SK-N-SH (cell line): ENCODE results near the gene CTF1. TPM values are rescaled to one million over a fixed set of nuclear protein-coding genes. Genes with fewer than 3 reads are reported as not detected.

Source experiments
- CTCF ChIA-PET: fragments of 300-600, 350-600 bp; formaldehyde crosslinking; extraction: SDS; loops from one replicate; lab custom pipeline; 2021; lab: Yijun Ruan, JAX
- POLR2A ChIA-PET: fragments of 350-600 bp; sonication (Branson Sonifier 250); formaldehyde crosslinking; extraction: SDS; loops from one replicate; lab custom pipeline; 2020; ENCODE audit warnings: antibody characterized with exemption, inconsistent platforms; lab: Yijun Ruan, JAX
- DNase-seq: peaks from one replicate; pipeline ENCODE4 v3.0.0; 2012
- H2AFZ ChIP-seq: fragments of 200-600 bp; sonication (generic); 2 replicates; pipeline ENCODE4 v1.8.1; 2016; ENCODE audit warnings: antibody characterized with exemption, mild to moderate bottlenecking, low read depth
- H3F3A ChIP-seq: fragments of 200-600 bp; sonication (generic); replicated peaks from 2 replicates; pipeline ENCODE3; 2016; ENCODE audit warnings: antibody characterized with exemption, mild to moderate bottlenecking; ENCODE audit not compliant: insufficient read depth
- H3K27ac ChIP-seq, 2 experiments: fragments of 200-500 bp in 1 of 2; fragments of 200-600 bp in 1 of 2; sonication (Bioruptor generic) in 1 of 2; sonication (generic), shearing (Covaris generic) in 1 of 2; 2 replicates each; pipeline versions ENCODE4 v1.5.1 to v1.6.1; 2014 to 2016; ENCODE audit warnings: low read depth in 2 of 2, inconsistent platforms in 1 of 2, low read length in 1 of 2, mild to moderate bottlenecking in 1 of 2, mixed read lengths in 1 of 2
- H3K27me3 ChIP-seq: fragments of 200-600 bp; sonication (generic), shearing (Covaris generic); 2 replicates; pipeline ENCODE4 v1.6.1; 2016; ENCODE audit warnings: mixed run types; ENCODE audit not compliant: insufficient read depth
- H3K36me3 ChIP-seq, 2 experiments: fragments of 200-500 bp in 1 of 2; fragments of 200-600 bp in 1 of 2; sonication (Bioruptor generic) in 1 of 2; sonication (generic) in 1 of 2; replicated peaks in 1 of 2; 2 replicates each; pipeline versions ENCODE3 to v1.5.1; 2014 to 2016; ENCODE audit warnings: low read length in 1 of 2, mild to moderate bottlenecking in 1 of 2; ENCODE audit not compliant: insufficient read depth in 2 of 2, control insufficient read depth in 1 of 2
- H3K4me1 ChIP-seq, 2 experiments: fragments of 200-500 bp in 1 of 2; fragments of 200-600 bp in 1 of 2; sonication (Bioruptor generic) in 1 of 2; sonication (generic), shearing (Covaris generic) in 1 of 2; 2 replicates each; pipeline versions ENCODE4 v1.5.1 to v1.6.1; 2014 to 2016; ENCODE audit warnings: low read depth in 1 of 2, low read length in 1 of 2, mixed run types in 1 of 2; ENCODE audit not compliant: insufficient read depth in 2 of 2, control insufficient read depth in 1 of 2
- H3K4me2 ChIP-seq: fragments of 200-600 bp; sonication (generic), shearing (Covaris generic); 2 replicates; pipeline ENCODE4 v1.6.1; 2017; ENCODE audit warnings: mixed run types
- H3K4me3 ChIP-seq, 2 experiments: fragments of 200-500 bp in 1 of 2; fragments of 200-600 bp in 1 of 2; sonication (Bioruptor generic) in 1 of 2; sonication (generic), shearing (Covaris generic) in 1 of 2; 2 replicates each; pipeline versions ENCODE4 v1.5.1 to v1.8.1; 2014 to 2016; ENCODE audit warnings: low read depth in 2 of 2, inconsistent platforms in 1 of 2, low read length in 1 of 2, mild to moderate bottlenecking in 1 of 2, mixed read lengths in 1 of 2, moderate library complexity in 1 of 2
- H3K79me2 ChIP-seq: fragments of 200-600 bp; sonication (generic); 2 replicates; pipeline ENCODE4 v1.8.1; 2017; ENCODE audit warnings: mild to moderate bottlenecking; ENCODE audit not compliant: insufficient read depth
- H3K9ac ChIP-seq: fragments of 200-600 bp; sonication (generic); 2 replicates; pipeline ENCODE4 v1.6.1; 2017; ENCODE audit warnings: mixed run types
- H3K9me2 ChIP-seq: fragments of 200-600 bp; sonication (generic); 2 replicates; pipeline ENCODE4 v1.6.1; 2017; ENCODE audit warnings: mixed run types
- H3K9me3 ChIP-seq: fragments of 200-600 bp; sonication (generic); 2 replicates; pipeline ENCODE4 v1.6.1; 2017; ENCODE audit warnings: mixed run types, mild to moderate bottlenecking, moderate library complexity
- H4K20me1 ChIP-seq: fragments of 200-600 bp; sonication (generic); 2 replicates; pipeline ENCODE4 v1.6.1; 2017; ENCODE audit warnings: mild to moderate bottlenecking, mixed run types; ENCODE audit not compliant: insufficient read depth
- ELF1 ChIP-seq: IDR thresholded peaks from 2 replicates; pipeline ENCODE4 v1.4.0; 2012
- EP300 ChIP-seq, 2 experiments: IDR thresholded peaks; 2 replicates each; pipeline versions ENCODE4 v1.4.0 to v1.6.1; 2012; ENCODE audit warnings: borderline replicate concordance in 1 of 2, low read depth in 1 of 2, low read length in 1 of 2
- FOXJ3 ChIP-seq: sonication (generic); formaldehyde crosslinking; IDR thresholded peaks from 2 replicates; pipeline ENCODE4 v1.5.1; 2020; ENCODE audit warnings: mild to moderate bottlenecking, missing genetic modification reagents
- IRF3 ChIP-seq: fragments of 150-350 bp; IDR thresholded peaks from 2 replicates; pipeline ENCODE4 v1.6.1; 2016; ENCODE audit warnings: mild to moderate bottlenecking, low read depth, low read length
- MAX ChIP-seq: IDR thresholded peaks from 2 replicates; pipeline ENCODE4 v1.4.0; 2012; ENCODE audit warnings: low read depth
- REST ChIP-seq: IDR thresholded peaks from 2 replicates; pipeline ENCODE4 v1.6.1; 2012; ENCODE audit warnings: mild to moderate bottlenecking, low read depth, low read length, moderate library complexity
- RXRA ChIP-seq: IDR thresholded peaks from 2 replicates; pipeline ENCODE4 v1.4.0; 2012; ENCODE audit warnings: low read depth, mild to moderate bottlenecking, borderline replicate concordance
- SMC3 ChIP-seq: IDR thresholded peaks from 2 replicates; pipeline ENCODE4 v1.6.1; 2012; ENCODE audit warnings: low read depth, low read length, improper control_type of control experiment
- TCF12 ChIP-seq: IDR thresholded peaks from 2 replicates; pipeline ENCODE4 v1.4.0; 2012
- whole genome bisulfite sequencing: methylation state at CpG from one replicate; pipeline ENCODE4 v1.1.6; 2017; ENCODE audit warnings: low lambda C conversion rate; 5-methylcytosine and 5-hydroxymethylcytosine counted together
- polyA plus RNA-seq, 3 experiments: library from polyadenylated mRNA; depleted of rRNA; stranded (reverse); fragments of >200 nt; gene quantifications; 2 replicates each; pipeline ENCODE4 v1.2.3, GENCODE V29; 2012
- TF ChIP-seq, protein P1 (sequence below): IDR thresholded peaks from 2 replicates; pipeline ENCODE4; 2012
- TF ChIP-seq, protein P2 (sequence below): IDR thresholded peaks from 2 replicates; pipeline ENCODE4 v1.4.0; 2012; ENCODE audit warnings: low read depth, borderline replicate concordance

CTF1 gene
- polyA plus RNA-seq, 1 of the 3 experiments (the other 2 are of a cell fraction): 45.7 TPM

DNA sequence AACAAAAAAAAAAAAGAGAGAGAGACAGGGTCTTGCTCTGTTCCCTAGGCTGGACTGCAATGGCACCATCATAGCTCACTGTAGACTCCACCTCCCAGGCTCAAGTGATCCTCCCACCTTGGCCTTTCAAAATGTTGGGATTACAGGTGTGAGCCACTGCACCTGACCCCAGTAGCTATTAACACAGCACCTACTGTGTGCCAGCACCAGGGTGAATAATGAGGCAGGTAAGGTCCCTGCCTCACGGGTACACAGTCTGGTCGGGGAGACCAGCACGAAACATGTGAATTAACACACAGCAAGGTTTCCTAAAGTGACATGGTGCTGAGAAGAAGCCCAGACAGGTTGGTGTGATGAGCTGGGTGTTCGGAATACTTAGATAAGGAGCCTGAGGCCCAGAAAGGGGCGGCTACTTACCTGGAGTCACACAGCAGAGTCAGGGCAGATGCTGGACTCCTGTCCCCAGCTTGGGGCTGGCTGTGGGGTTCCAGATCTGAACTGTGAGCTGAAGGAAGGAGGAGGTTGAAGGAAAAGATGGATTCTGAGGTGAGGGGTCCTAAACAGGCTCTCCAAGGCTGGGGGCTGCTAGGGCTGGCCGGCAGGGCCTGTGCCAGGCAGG, 16.5 kb downstream of the CTF1 start:
- POLR2A ChIA-PET: no interaction called here
- no peak overlapping the region for H2AFZ ChIP-seq
- H3K36me3 ChIP-seq: no peaks in the 10 kb centered on the region
- CTCF ChIA-PET: interaction anchor here (0.7 to 0.9 kb wide), 3 partner anchors 8 to 68 kb away, joined by 3 to 6 read pairs (median 4); no protein-coding TSS in a partner anchor
- H3K27ac ChIP-seq: no peak overlapping the region
- no peaks in the 10 kb centered on the region for H4K20me1 ChIP-seq
- 88% methylated on average over 6 of the region's 6 CpGs for WGBS
- no peak overlapping the region for H3K4me2 ChIP-seq
- H3K4me1 ChIP-seq: no peaks in the 10 kb centered on the region
- H3F3A ChIP-seq: peaks cover 9% of the 10 kb centered on the region
- TF ChIP-seq RXRA: no peak
- no peak for TF ChIP-seq ELF1
- TF ChIP-seq TCF12: no peak
- TF ChIP-seq, protein P1, sequence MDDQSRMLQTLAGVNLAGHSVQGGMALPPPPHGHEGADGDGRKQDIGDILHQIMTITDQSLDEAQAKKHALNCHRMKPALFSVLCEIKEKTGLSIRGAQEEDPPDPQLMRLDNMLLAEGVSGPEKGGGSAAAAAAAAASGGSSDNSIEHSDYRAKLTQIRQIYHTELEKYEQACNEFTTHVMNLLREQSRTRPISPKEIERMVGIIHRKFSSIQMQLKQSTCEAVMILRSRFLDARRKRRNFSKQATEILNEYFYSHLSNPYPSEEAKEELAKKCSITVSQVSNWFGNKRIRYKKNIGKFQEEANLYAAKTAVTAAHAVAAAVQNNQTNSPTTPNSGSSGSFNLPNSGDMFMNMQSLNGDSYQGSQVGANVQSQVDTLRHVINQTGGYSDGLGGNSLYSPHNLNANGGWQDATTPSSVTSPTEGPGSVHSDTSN: no peak
- TF ChIP-seq FOXJ3 (CRISPR knock-in tag): no peak
- TF ChIP-seq MAX: no peak
- H3K4me3 ChIP-seq: no peak overlapping the region
- no peak overlapping the region for H3K9ac ChIP-seq
- H3K79me2 ChIP-seq: no peaks in the 10 kb centered on the region
- no peaks in the 10 kb centered on the region for H3K9me3 ChIP-seq
- H3K27me3 ChIP-seq: no peaks in the 10 kb centered on the region
- DNase-seq: no peak
- H3K9me2 ChIP-seq: no peaks in the 10 kb centered on the region

- no peak overlapping the region for H3K9ac ChIP-seq
- no peaks in the 10 kb centered on the region for H3K9me2 ChIP-seq
- no peaks in the 10 kb centered on the region for H3K79me2 ChIP-seq
- H3K27me3 ChIP-seq: no peaks in the 10 kb centered on the region
- H2AFZ ChIP-seq: no peak overlapping the region
- TF ChIP-seq ELF1 (no peak), IRF3 (no peak), EP300 (IDR thresholded peaks at IDR 0.05; ENCODE audit: borderline replicate concordance in 1 of 2, low read depth in 1 of 2, low read length in 1 of 2) (no peak), REST (no peak), SMC3 (no peak)
- TF ChIP-seq, protein P2, sequence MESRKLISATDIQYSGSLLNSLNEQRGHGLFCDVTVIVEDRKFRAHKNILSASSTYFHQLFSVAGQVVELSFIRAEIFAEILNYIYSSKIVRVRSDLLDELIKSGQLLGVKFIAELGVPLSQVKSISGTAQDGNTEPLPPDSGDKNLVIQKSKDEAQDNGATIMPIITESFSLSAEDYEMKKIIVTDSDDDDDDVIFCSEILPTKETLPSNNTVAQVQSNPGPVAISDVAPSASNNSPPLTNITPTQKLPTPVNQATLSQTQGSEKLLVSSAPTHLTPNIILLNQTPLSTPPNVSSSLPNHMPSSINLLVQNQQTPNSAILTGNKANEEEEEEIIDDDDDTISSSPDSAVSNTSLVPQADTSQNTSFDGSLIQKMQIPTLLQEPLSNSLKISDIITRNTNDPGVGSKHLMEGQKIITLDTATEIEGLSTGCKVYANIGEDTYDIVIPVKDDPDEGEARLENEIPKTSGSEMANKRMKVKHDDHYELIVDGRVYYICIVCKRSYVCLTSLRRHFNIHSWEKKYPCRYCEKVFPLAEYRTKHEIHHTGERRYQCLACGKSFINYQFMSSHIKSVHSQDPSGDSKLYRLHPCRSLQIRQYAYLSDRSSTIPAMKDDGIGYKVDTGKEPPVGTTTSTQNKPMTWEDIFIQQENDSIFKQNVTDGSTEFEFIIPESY: no peak
- no peak for DNase-seq
- WGBS: 100% methylated on average over 2 of the region's 3 CpGs
- ChIA-PET POLR2A (no interaction called here), CTCF (interaction anchor here (1.0 to 1.5 kb wide), 3 partner anchors 12 to 70 kb away, joined by 3 to 6 read pairs (median 5); no protein-coding TSS in a partner anchor)
- no peak overlapping the region for H3K4me3 ChIP-seq
- H3K4me2 ChIP-seq: no peak overlapping the region
- no peak overlapping the region for H3K27ac ChIP-seq
- no peaks in the 10 kb centered on the region for H3K4me1 ChIP-seq
- peaks cover 9% of the 10 kb centered on the region for H3F3A ChIP-seq
- no peaks in the 10 kb centered on the region for H4K20me1 ChIP-seq
- H3K9me3 ChIP-seq: no peaks in the 10 kb centered on the region
- H3K36me3 ChIP-seq: no peaks in the 10 kb centered on the region
These were observed 18.4 kb downstream of the CTF1 start for GRCh38 chr16:30914830-30915229.
